ENCODE data around the gene ELK3.
"Not testable (repeated sequence)": the region's sequence is repeated elsewhere in the genome, so short reads cannot be mapped to it uniquely, and the experiment has no call there.

ELK3 gene

GRCh38 chr12:96315741-96316481 lies 121.7 kb downstream of the ELK3 start:
- in situ Hi-C loops (cut with HindIII; ENCODE audit: low pct_ligation_motif_present, low pct_unique_long_range_greater_than_20kb, low sequenced_read_pairs), result not testable (repeated sequence)
- peak; percentile 58 for DNase-seq

DNA sequence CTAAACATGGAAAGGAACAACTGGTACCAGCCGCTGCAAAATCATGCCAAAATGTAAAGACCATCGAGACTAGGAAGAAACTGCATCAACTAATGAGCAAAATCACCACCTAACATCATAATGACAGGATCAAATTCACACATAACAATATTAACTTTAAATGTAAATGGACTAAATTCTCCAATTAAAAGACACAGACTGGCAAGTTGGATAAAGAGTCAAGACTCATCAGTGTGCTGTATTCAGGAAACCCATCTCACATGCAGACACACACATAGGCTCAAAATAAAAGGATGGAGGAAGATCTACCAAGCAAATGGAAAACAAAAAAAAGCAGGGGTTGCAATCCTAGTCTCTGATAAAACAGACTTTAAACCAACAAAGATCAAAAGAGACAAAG lies 123.6 kb downstream of the ELK3 start:
- in situ Hi-C loops (cut with HindIII; ENCODE audit: low pct_ligation_motif_present, low pct_unique_long_range_greater_than_20kb, low sequenced_read_pairs); DNase-seq: not testable (repeated sequence)

Data from ACHN (cell line).